Fibroblast of lung (primary cell): ENCODE measurements around the gene CORIN. TPM values are rescaled to one million over a fixed set of nuclear protein-coding genes. Genes with fewer than 3 reads are reported as not detected.

Experiments
- DNase-seq, 2 donors: peaks; one replicate each; pipeline versions ENCODE4 v3.0.0 to v3.0.0-alpha.2; 2010; ENCODE audit warnings: low read depth in 2 of 2
- H2AFZ ChIP-seq: 2 replicates; pipeline ENCODE4 v1.5.1; 2012; ENCODE audit warnings: low read length, control low read depth, inconsistent platforms
- H3K27ac ChIP-seq: 2 replicates; pipeline ENCODE4 v1.5.1; 2011; ENCODE audit warnings: low read length, control low read depth; ENCODE audit not compliant: insufficient read depth
- H3K27me3 ChIP-seq: 2 replicates; pipeline ENCODE4 v1.5.1; 2011; ENCODE audit warnings: mild to moderate bottlenecking, low read length; ENCODE audit not compliant: control insufficient read depth, insufficient read depth
- H3K36me3 ChIP-seq: 2 replicates; pipeline ENCODE4 v1.5.1; 2011; ENCODE audit warnings: low read length; ENCODE audit not compliant: control insufficient read depth, insufficient read depth
- H3K4me1 ChIP-seq: 2 replicates; pipeline ENCODE4 v1.5.1; 2011; ENCODE audit warnings: low read length; ENCODE audit not compliant: control insufficient read depth, insufficient read depth; ENCODE audit errors: extremely low read depth
- H3K4me2 ChIP-seq: 2 replicates; pipeline ENCODE4 v1.5.1; 2011; ENCODE audit warnings: low read length, control low read depth; ENCODE audit not compliant: insufficient read depth; ENCODE audit errors: extremely low read depth
- H3K4me3 ChIP-seq, 4 experiments: fragments of 200-600 bp in 1 of 4; sonication (generic) in 1 of 4; replicated peaks in 1 of 4; 2 replicates each; pipeline ENCODE4 v1.5.1; 2011 to 2016; ENCODE audit warnings: low read length in 4 of 4, low read depth in 3 of 4, mild to moderate bottlenecking in 3 of 4, control low read depth in 2 of 4, inconsistent platforms in 1 of 4, mixed read lengths in 1 of 4; ENCODE audit not compliant: insufficient read depth in 1 of 4; ENCODE audit errors: control extremely low read depth in 1 of 4
- H3K79me2 ChIP-seq: 2 replicates; pipeline ENCODE4 v1.5.1; 2012; ENCODE audit warnings: mild to moderate bottlenecking, low read length, inconsistent platforms; ENCODE audit not compliant: control insufficient read depth, insufficient read depth
- H3K9ac ChIP-seq: 2 replicates; pipeline ENCODE4 v1.5.1; 2011; ENCODE audit warnings: mild to moderate bottlenecking, low read length, control low read depth; ENCODE audit not compliant: insufficient read depth
- H3K9me3 ChIP-seq: 2 replicates; pipeline ENCODE4 v1.5.1; 2012; ENCODE audit warnings: low read depth, low read length; ENCODE audit not compliant: control insufficient read depth, insufficient read depth
- H4K20me1 ChIP-seq: 2 replicates; pipeline ENCODE4 v1.5.1; 2011; ENCODE audit warnings: low read length; ENCODE audit not compliant: control insufficient read depth, insufficient read depth; ENCODE audit errors: extremely low read depth
- CTCF ChIP-seq, 2 donors: IDR thresholded peaks in 1 of 2; conservative IDR thresholded peaks in 1 of 2; 1 replicate in 1 of 2; 2 replicates in 1 of 2; pipeline ENCODE4 v1.5.1; 2011 to 2012; ENCODE audit warnings: low read length in 2 of 2, control low read depth in 1 of 2, inconsistent platforms in 1 of 2, low read depth in 1 of 2, mild to moderate bottlenecking in 1 of 2
- EZH2 ChIP-seq: IDR thresholded peaks from 2 replicates; pipeline ENCODE4 v1.5.1; 2012; ENCODE audit warnings: low read length, control low read depth, mild to moderate bottlenecking; ENCODE audit errors: missing control alignments
- polyA plus RNA-seq, 2 donors: library from polyadenylated mRNA; depleted of rRNA in 1 of 2; stranded (reverse) in 1 of 2; unstranded in 1 of 2; fragments of >200 nt; gene quantifications; 2 replicates each; pipeline ENCODE4 v1.2.1, GENCODE V29; 2011 to 2012; ENCODE audit warnings: missing spikeins in 1 of 2
- total RNA-seq: library from RNA; depleted of rRNA; stranded (reverse); fragments of >200 nt; gene quantifications from 2 replicates; pipeline ENCODE4 v1.2.1, GENCODE V29; 2014

Gene CORIN
- total and polyA plus RNA-seq, 2 donors (not counting 1 experiment from before 2014, with no cell fraction given) = 1.5 to 22.2 TPM

- Histone ChIP-seq H3K27me3 (no peaks in the 10 kb centered on the region), H3K36me3 (no peaks in the 10 kb centered on the region), H3K9ac (no peak overlapping the region), H3K79me2 (no peaks in the 10 kb centered on the region), H3K27ac (no peak overlapping the region), H3K4me3 (no peak overlapping the region), H2AFZ (no peak overlapping the region), H3K4me2 (no peak overlapping the region), H4K20me1 (no peaks in the 10 kb centered on the region), H3K9me3 (no peaks in the 10 kb centered on the region), H3K4me1 (no peaks in the 10 kb centered on the region)
- TF ChIP-seq EZH2 = no peak
- no peak for TF ChIP-seq CTCF (conservative IDR thresholded peaks at IDR 0.05 in 1 of 2, IDR thresholded peaks at IDR 0.05 in 1 of 2; ENCODE audit: low read depth in 1 of 2, low read length in 2 of 2)
- no peak for DNase-seq
Observed at GRCh38 chr4:47703008-47703407, 134.9 kb downstream of the CORIN start.

GRCh38 chr4:47701286-47701685, 136.6 kb downstream of the CORIN start:
- H2AFZ ChIP-seq = no peak overlapping the region
- no peaks in the 10 kb centered on the region for H3K79me2 ChIP-seq
- H3K4me3 ChIP-seq = no peak overlapping the region
- no peaks in the 10 kb centered on the region for H4K20me1 ChIP-seq
- no peaks in the 10 kb centered on the region for H3K27me3 ChIP-seq
- no peaks in the 10 kb centered on the region for H3K4me1 ChIP-seq
- H3K9me3 ChIP-seq = no peaks in the 10 kb centered on the region
- H3K4me2 ChIP-seq = no peak overlapping the region
- no peak overlapping the region for H3K9ac ChIP-seq
- no peak for DNase-seq
- H3K27ac ChIP-seq = no peak overlapping the region
- TF ChIP-seq CTCF (conservative IDR thresholded peaks at IDR 0.05 in 1 of 2, IDR thresholded peaks at IDR 0.05 in 1 of 2; ENCODE audit: low read depth in 1 of 2, low read length in 2 of 2) (no peak), EZH2 (no peak)
- H3K36me3 ChIP-seq = no peaks in the 10 kb centered on the region

GRCh38 chr4:47698837-47699236, 139.0 kb downstream of the CORIN start:
- Histone ChIP-seq H3K79me2 (no peaks in the 10 kb centered on the region), H3K27ac (no peak overlapping the region), H3K9me3 (no peaks in the 10 kb centered on the region), H2AFZ (no peak overlapping the region), H3K36me3 (no peaks in the 10 kb centered on the region), H3K4me3 (no peak overlapping the region), H3K9ac (no peak overlapping the region), H3K4me1 (no peaks in the 10 kb centered on the region), H3K4me2 (no peak overlapping the region), H3K27me3 (no peaks in the 10 kb centered on the region), H4K20me1 (no peaks in the 10 kb centered on the region)
- no peak for TF ChIP-seq EZH2
- TF ChIP-seq CTCF (conservative IDR thresholded peaks at IDR 0.05 in 1 of 2, IDR thresholded peaks at IDR 0.05 in 1 of 2; ENCODE audit: low read depth in 1 of 2, low read length in 2 of 2) = no peak
- DNase-seq = no peak
